ENCODE results near the gene ZBTB47.

ZBTB47 gene

GRCh38 chr3:42701371-42702065 is 48.0 kb downstream of the ZBTB47 start:
- DNase-seq, result no peak

- DNase-seq, result no peak
These were observed 48.8 kb downstream of the ZBTB47 start, which contains the start of gene HHATL for GRCh38 chr3:42702066-42702951. Gene HHATL (minus strand): TSS chr3:42702798. CDS start chr3:42700826, 1,972 bp downstream.

GRCh38 chr3:42702982-42703694 is 49.6 kb downstream of the ZBTB47 start:
- no peak for DNase-seq

- no peak for DNase-seq
These were observed 50.2 kb downstream of the ZBTB47 start for GRCh38 chr3:42703695-42704025.

GRCh38 chr3:42704136-42704841 is 50.8 kb downstream of the ZBTB47 start:
- no peak for DNase-seq

- DNase-seq, result no peak
These were observed 51.7 kb downstream of the ZBTB47 start for GRCh38 chr3:42705058-42705767.

- no peak for DNase-seq
These were observed 52.6 kb downstream of the ZBTB47 start for GRCh38 chr3:42705962-42706585.

- DNase-seq, result no peak
These were observed 53.5 kb downstream of the ZBTB47 start for GRCh38 chr3:42706721-42707619.

GRCh38 chr3:42707620-42708355 is 54.3 kb downstream of the ZBTB47 start:
- DNase-seq, result no peak

GRCh38 chr3:42708611-42709151 is 55.2 kb downstream of the ZBTB47 start:
- DNase-seq, result no peak

- no peak for DNase-seq
These were observed 56.1 kb downstream of the ZBTB47 start for GRCh38 chr3:42709621-42710020.

- DNase-seq, result no peak
These were observed 57.0 kb downstream of the ZBTB47 start for GRCh38 chr3:42710323-42711021.

GRCh38 chr3:42711491-42712343 is 58.2 kb downstream of the ZBTB47 start:
- no peak for DNase-seq

- DNase-seq, result no peak
These were observed 58.8 kb downstream of the ZBTB47 start for GRCh38 chr3:42712344-42712648.

GRCh38 chr3:42712688-42713372 is 59.3 kb downstream of the ZBTB47 start:
- DNase-seq, result peak; percentile 9

- no peak for DNase-seq
These were observed 60.2 kb downstream of the ZBTB47 start for GRCh38 chr3:42713747-42714146.

- DNase-seq, result no peak
These were observed 60.8 kb downstream of the ZBTB47 start for GRCh38 chr3:42714171-42714852.
